Hepatocyte (in vitro differentiated cells): ENCODE measurements around the gene TMEM176B.

Source experiments
- CTCF ChIP-seq: fragments of 200-600 bp; sonication (generic); IDR thresholded peaks from 2 replicates; pipeline ENCODE4 v1.5.1; 2016; ENCODE audit warnings: antibody characterized with exemption, mild to moderate bottlenecking; ENCODE audit not compliant: poor library complexity
- EZH2 ChIP-seq: fragments of 200-600 bp; sonication (generic); IDR thresholded peaks from 2 replicates; pipeline ENCODE4 v1.6.1; 2016; ENCODE audit warnings: antibody characterized with exemption, mild to moderate bottlenecking, borderline replicate concordance
- EZH2phosphoT487 ChIP-seq: fragments of 200-600 bp; sonication (generic); IDR thresholded peaks from one replicate; pipeline ENCODE4 v1.6.1; 2018; ENCODE audit warnings: antibody characterized with exemption, mild to moderate bottlenecking, low read depth, moderate library complexity; ENCODE audit not compliant: unreplicated experiment, severe bottlenecking

GRCh38 chr7:150769768-150770167, 30.4 kb downstream of the TMEM176B start:
- no peak for TF ChIP-seq EZH2
- TF ChIP-seq CTCF: no peak
- TF ChIP-seq EZH2phosphoT487: no peak
